HepG2 (cell line): ENCODE data around the gene CIB1. TPM values are rescaled to one million over a fixed set of nuclear protein-coding genes. Genes with fewer than 3 reads are reported as not detected.
"Not testable (repeated sequence)": the region's sequence is repeated elsewhere in the genome, so short reads cannot be mapped to it uniquely, and the experiment has no call there.

Experiments
- ATAC-seq: fragments of 200-7000 bp; cut with Tn5 transposase; 3 replicates; pipeline ENCODE4 v1.9.1; 2020; ENCODE audit warnings: mild to moderate bottlenecking, moderate library complexity
- BruUV-seq: library from RNA; stranded (reverse); fragments of 400-500 nt; replicated peaks from 2 replicates; lab custom pipeline; 2021; lab: Mats Ljungman, UMichigan
- CTCF ChIA-PET: fragments of 300-600 bp; formaldehyde crosslinking; extraction: SDS; loops from one replicate; lab custom pipeline; 2021; ENCODE audit warnings: low total read pairs, inconsistent platforms, low intra/inter-chr PET ratio; lab: Yijun Ruan, JAX
- POLR2A ChIA-PET: fragments of 350-600 bp; sonication (Branson Sonifier 250); formaldehyde crosslinking; loops from one replicate; lab custom pipeline; 2020; ENCODE audit warnings: antibody characterized with exemption, inconsistent platforms; lab: Yijun Ruan, JAX
- DNase-seq: peaks from one replicate; pipeline ENCODE4 v3.0.0-alpha.2; 2015; ENCODE audit warnings: low spot score
- FAIRE-seq: peaks from 3 replicates; lab custom pipeline; 2011; peaks lifted over from hg19 to GRCh38; lab: Jason Lieb, UNC
- H2AFZ ChIP-seq: one replicate; pipeline ENCODE4 v1.6.1; 2011; ENCODE audit warnings: low read length, inconsistent platforms
- H3K27ac ChIP-seq: fragments of 300-600 bp; 3 replicates; pipeline ENCODE4 v1.8.0; 2011; ENCODE audit warnings: mixed run types, mild to moderate bottlenecking, mixed read lengths, low read length, inconsistent platforms; ENCODE audit not compliant: insufficient read depth; ENCODE audit errors: extremely low read length
- H3K27me3 ChIP-seq, 2 experiments: fragments of 200-600 bp in 1 of 2; 2 replicates in 1 of 2; 3 replicates in 1 of 2; pipeline versions ENCODE4 v1.6.0 to v1.8.0; 2011; ENCODE audit warnings: low read length in 2 of 2, mild to moderate bottlenecking in 2 of 2, moderate library complexity in 2 of 2, inconsistent platforms in 1 of 2; ENCODE audit not compliant: insufficient read depth in 2 of 2, control insufficient read depth in 1 of 2
- H3K36me3 ChIP-seq, 2 experiments: fragments of 200-600 bp in 1 of 2; replicated peaks in 1 of 2; 2 replicates in 1 of 2; 3 replicates in 1 of 2; pipeline versions ENCODE4 v1.5.1 to v1.8.0; 2011; ENCODE audit warnings: low read length in 2 of 2, inconsistent platforms in 1 of 2; ENCODE audit not compliant: insufficient read depth in 2 of 2, control insufficient read depth in 1 of 2
- H3K4me1 ChIP-seq: 2 replicates; pipeline ENCODE4 v1.5.1; 2012; ENCODE audit warnings: low read length, inconsistent platforms; ENCODE audit not compliant: insufficient read depth
- H3K4me2 ChIP-seq: 2 replicates; pipeline ENCODE4 v1.6.0; 2011; ENCODE audit warnings: low read depth, low read length, inconsistent platforms
- H3K4me3 ChIP-seq, 3 experiments: fragments of 200-600 bp in 1 of 3; sonication (generic), shearing (Covaris generic) in 1 of 3; replicated peaks in 1 of 3; 2 replicates each; pipeline ENCODE4 v1.5.1; 2011 to 2016; ENCODE audit warnings: low read length in 3 of 3, inconsistent platforms in 2 of 3, low read depth in 2 of 3, mild to moderate bottlenecking in 2 of 3, control low read depth in 1 of 3, mixed read lengths in 1 of 3; ENCODE audit not compliant: insufficient read depth in 1 of 3
- H3K79me2 ChIP-seq: one replicate; pipeline ENCODE4 v1.6.1; 2011; ENCODE audit warnings: low read length, inconsistent platforms; ENCODE audit not compliant: insufficient read depth
- H3K9ac ChIP-seq: 2 replicates; pipeline ENCODE4 v1.6.0; 2011; ENCODE audit warnings: mild to moderate bottlenecking, low read depth, low read length, inconsistent platforms; ENCODE audit not compliant: insufficient read depth
- H3K9me3 ChIP-seq: 2 replicates; pipeline ENCODE4 v1.5.1; 2012; ENCODE audit warnings: mild to moderate bottlenecking, low read length
- H4K20me1 ChIP-seq: 2 replicates; pipeline ENCODE4 v1.6.0; 2011; ENCODE audit warnings: inconsistent platforms, mild to moderate bottlenecking, low read length, moderate library complexity; ENCODE audit not compliant: insufficient read depth
- KLF13 ChIP-seq: sonication (generic); formaldehyde crosslinking; IDR thresholded peaks from 2 replicates; pipeline ENCODE4 v1.4.0; 2020; ENCODE audit warnings: mild to moderate bottlenecking, missing genetic modification reagents
- MBNL3 ChIP-seq: fragments of 250-450 bp; sonication (Bioruptor Pico); conservative IDR thresholded peaks from 2 replicates; pipeline ENCODE4 v1.8.0; 2022; ENCODE audit warnings: mild to moderate bottlenecking, inconsistent platforms
- PITX1 ChIP-seq: sonication (generic); formaldehyde crosslinking; IDR thresholded peaks from 2 replicates; pipeline ENCODE4 v1.5.1; 2020; ENCODE audit warnings: mild to moderate bottlenecking, missing genetic modification reagents
- SRSF1 ChIP-seq: fragments of 200-400 bp; formaldehyde crosslinking; optimal IDR thresholded peaks from 2 replicates; pipeline ENCODE3; 2017; ENCODE audit warnings: mild to moderate bottlenecking, low read depth, low read length, moderate library complexity
- ZNF460 ChIP-seq: sonication (generic); formaldehyde crosslinking; IDR thresholded peaks from 2 replicates; pipeline ENCODE4 v1.5.1; 2020; ENCODE audit warnings: missing genetic modification reagents, mild to moderate bottlenecking, borderline replicate concordance
- whole genome bisulfite sequencing: methylation state at CpG from one replicate; pipeline ENCODE4 v1.1.6; 2017; ENCODE audit warnings: low lambda C conversion rate; 5-methylcytosine and 5-hydroxymethylcytosine counted together
- in situ Hi-C: cut with HindIII; loops from 2 replicates; pipeline ENCODE4 v1.10.0; 2017; ENCODE audit warnings: low pct_unique_long_range_greater_than_20kb; ENCODE audit not compliant: extremely low pct_ligation_motif_present
- intact Hi-C: fragments of 100-400 bp; cut with micrococcal nuclease; formaldehyde crosslinking; loops from one replicate; pipeline ENCODE4 v1.10.0; 2022; ENCODE audit not compliant: unreplicated experiment
- polyA plus RNA-seq, 8 experiments: library from polyadenylated mRNA; depleted of rRNA in 3 of 8; stranded (reverse) in 7 of 8; unstranded in 1 of 8; fragments of >200 nt; fragmentation: Illumina TruSeq in 4 of 8; extraction: Trizol in 4 of 8; gene quantifications; 2 replicates each; pipeline versions ENCODE4 v1.2.1 to v1.2.3, GENCODE V29; 2011 to 2016; ENCODE audit warnings: low read depth in 4 of 8, missing spikeins in 1 of 8, mixed read lengths in 1 of 8; ENCODE audit not compliant: insufficient read depth in 1 of 8
- total RNA-seq, 5 experiments: library from RNA; depleted of rRNA; stranded (reverse); fragments of >200 nt; fragmentation: Illumina TruSeq; extraction: Trizol; gene quantifications; 2 replicates each; pipeline ENCODE4 v1.2.3, GENCODE V29; 2016; ENCODE audit warnings: low read depth in 1 of 5
- TF ChIP-seq, protein P1 (sequence below): sonication (generic); formaldehyde crosslinking; IDR thresholded peaks from 2 replicates; pipeline ENCODE4 v1.4.0; 2020; ENCODE audit warnings: missing genetic modification reagents, mild to moderate bottlenecking, borderline replicate concordance

CIB1 gene
- total and polyA plus RNA-seq, 2 of the 13 experiments (the other 11 are each of a cell fraction or from before 2014, with no cell fraction given) = 38.7 to 72.7 TPM

DNA sequence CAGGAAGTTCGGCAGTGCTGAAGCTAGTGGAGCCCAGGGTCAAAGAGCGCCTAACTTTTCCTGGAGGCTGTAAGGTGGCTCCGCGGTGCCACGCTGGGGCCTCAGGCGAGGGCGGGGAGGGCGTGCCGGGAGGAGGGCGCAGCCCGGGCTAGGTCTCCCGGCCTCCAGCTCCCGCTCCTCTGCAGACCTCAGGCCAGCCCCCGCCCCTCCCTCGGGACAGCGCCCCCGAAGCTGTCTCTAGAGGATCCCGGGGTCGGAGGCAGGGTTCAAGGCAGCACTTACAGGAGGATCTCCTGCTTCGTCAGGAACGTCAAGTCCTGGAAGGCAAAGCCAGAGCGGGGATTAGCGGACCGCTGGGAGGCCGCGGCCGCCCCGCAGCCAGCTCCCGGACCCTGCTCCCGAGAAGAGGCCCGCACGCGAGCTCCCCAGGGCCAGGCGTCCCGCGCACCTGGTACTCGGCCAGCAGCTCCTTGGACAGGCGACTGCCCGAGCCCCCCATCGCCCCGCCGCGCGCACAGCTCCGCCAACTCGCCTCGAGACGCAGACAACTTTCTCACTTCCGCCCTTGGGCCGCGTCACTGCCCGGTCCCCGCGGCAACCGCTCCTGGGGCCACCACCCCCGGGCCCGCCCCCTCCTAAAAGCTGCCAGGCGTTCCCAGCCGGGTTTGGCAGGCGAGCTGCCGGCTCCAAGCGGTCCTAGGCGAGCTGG, at the start of gene CIB1 (continued):
- TF ChIP-seq ZNF460 (CRISPR knock-in tag) (0 out of 2 replicates have a peak, but pooled peaks have one; percentile 28), PITX1 (CRISPR knock-in tag) (peak; percentile 71), SRSF1 (no peak), MBNL3 (no peak), KLF13 (CRISPR knock-in tag) (no peak)

DNA sequence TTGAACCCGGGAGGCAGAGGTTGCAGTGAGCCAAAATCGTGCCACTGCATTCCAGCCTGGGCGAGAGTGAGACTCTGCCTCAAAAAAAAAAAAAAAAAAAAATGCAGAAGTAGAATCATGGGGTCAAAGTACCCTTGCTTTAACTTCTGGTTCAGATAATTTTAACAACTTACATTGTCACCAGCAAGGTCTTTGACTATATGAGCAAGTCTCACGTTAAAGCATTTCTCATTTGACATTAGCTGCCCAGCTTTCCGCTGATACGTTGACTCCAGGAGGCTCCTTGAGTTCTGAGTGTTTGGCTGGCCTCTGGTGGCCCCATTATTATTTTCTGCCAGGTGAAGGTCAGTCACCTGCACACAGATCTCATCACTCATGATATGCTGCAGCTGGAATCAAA, 47.9 kb upstream of the CIB1 start:
- H4K20me1 ChIP-seq, H3K4me3 ChIP-seq, H3K9ac ChIP-seq, CTCF ChIA-PET, in situ Hi-C loops, DNase-seq, H3K27me3 ChIP-seq, H3K79me2 ChIP-seq, H3K9me3 ChIP-seq, ATAC-seq, H3K27ac ChIP-seq, H3K36me3 ChIP-seq, BruUV-seq, intact Hi-C loops, POLR2A ChIA-PET: not testable (repeated sequence)
- Histone ChIP-seq H3K4me1 (peaks cover 24% of the 10 kb centered on the region), H3K4me2 (peak overlapping the region; percentile 53), H2AFZ (peak overlapping the region; percentile 54)
- WGBS = 5% methylated on average over 6 of the region's 6 CpGs
- TF ChIP-seq, protein P1, sequence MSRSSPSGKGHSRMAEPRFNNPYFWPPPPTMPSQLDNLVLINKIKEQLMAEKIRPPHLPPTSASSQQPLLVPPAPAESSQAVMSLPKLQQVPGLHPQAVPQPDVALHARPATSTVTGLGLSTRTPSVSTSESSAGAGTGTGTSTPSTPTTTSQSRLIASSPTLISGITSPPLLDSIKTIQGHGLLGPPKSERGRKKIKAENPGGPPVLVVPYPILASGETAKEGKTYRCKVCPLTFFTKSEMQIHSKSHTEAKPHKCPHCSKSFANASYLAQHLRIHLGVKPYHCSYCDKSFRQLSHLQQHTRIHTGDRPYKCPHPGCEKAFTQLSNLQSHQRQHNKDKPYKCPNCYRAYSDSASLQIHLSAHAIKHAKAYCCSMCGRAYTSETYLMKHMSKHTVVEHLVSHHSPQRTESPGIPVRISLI (CRISPR knock-in tag) = 0 out of 2 replicates have a peak, but pooled peaks have one; percentile 60
- peak; percentile 21 for FAIRE-seq

DNA sequence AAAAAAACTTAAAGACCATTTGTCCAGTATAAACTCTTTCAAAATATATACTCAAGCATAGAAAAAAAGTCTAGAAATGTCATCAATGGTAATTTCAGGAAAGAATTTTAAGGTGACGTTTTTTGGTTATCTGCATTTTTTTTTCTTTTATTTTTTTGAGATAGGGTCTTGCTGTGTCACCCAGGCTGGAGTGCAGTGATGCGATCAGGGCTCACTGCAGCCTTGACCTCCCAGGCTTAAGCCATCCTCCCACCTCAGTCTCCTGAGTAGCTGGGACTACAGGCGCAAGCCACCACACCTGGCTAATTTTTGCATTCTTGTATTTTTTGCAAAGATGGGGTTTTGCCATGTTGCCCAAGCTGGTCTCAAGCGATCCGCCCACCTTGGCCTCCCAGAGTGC, 47.0 kb upstream of the CIB1 start:
- H3K27ac ChIP-seq, H4K20me1 ChIP-seq, H2AFZ ChIP-seq, FAIRE-seq, CTCF ChIA-PET, DNase-seq, H3K4me2 ChIP-seq, H3K79me2 ChIP-seq, BruUV-seq, in situ Hi-C loops, H3K27me3 ChIP-seq, intact Hi-C loops, H3K9me3 ChIP-seq, ATAC-seq, H3K4me3 ChIP-seq, H3K9ac ChIP-seq, H3K36me3 ChIP-seq: not testable (repeated sequence)
- H3K4me1 ChIP-seq = peaks cover 24% of the 10 kb centered on the region
- 62% methylated on average over 5 of the region's 5 CpGs for WGBS
- POLR2A ChIA-PET = interaction anchor here (0.9 kb wide), 1 partner anchor 15 kb away, joined by 4 read pairs; the partner anchor contains the start of gene NGRN

DNA sequence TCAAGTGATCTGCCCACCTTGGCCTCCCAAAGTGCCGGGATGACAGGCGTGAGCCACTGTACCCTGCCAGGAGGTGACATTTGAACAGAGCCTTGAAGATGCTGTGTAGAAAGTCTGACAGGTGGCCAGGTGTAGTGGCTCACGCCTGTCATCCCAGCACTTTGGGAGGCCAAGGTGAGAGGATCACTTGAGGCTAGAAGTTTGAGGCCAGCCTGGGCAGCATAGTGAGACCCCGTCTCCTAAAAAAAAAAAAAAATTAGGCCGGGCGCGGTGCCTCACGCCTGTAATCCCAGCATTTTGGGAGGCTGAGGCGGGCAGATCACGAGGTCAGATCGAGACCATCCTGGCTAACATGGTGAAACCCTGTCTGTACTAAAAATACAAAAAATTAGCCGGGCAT, 44.7 kb upstream of the CIB1 start:
- H3K27ac ChIP-seq, BruUV-seq, H3K79me2 ChIP-seq, H3K4me2 ChIP-seq, ATAC-seq, H3K36me3 ChIP-seq, intact Hi-C loops, H4K20me1 ChIP-seq, H3K27me3 ChIP-seq, POLR2A ChIA-PET, H2AFZ ChIP-seq, H3K9me3 ChIP-seq, CTCF ChIA-PET, in situ Hi-C loops, H3K9ac ChIP-seq, DNase-seq, FAIRE-seq, H3K4me3 ChIP-seq: not testable (repeated sequence)
- H3K4me1 ChIP-seq = peaks cover 24% of the 10 kb centered on the region
- WGBS = 97% methylated on average over 11 of the region's 12 CpGs
